Activated CD8-positive, alpha-beta memory T cell treated with anti-CD3 and anti-CD28 coated beads, Interleukin-2, amount 10 ng/mL, durations not matched to agents 7 days and 5 days (primary cell): ENCODE measurements around the gene COX7A2. TPM values are rescaled to one million over a fixed set of nuclear protein-coding genes. Genes with fewer than 3 reads are reported as not detected.

ENCODE experiments used
- ATAC-seq: fragments of 150-1000 bp; cut with Tn5 transposase; one replicate; pipeline ENCODE4 v1.10.0; 2021; ENCODE audit warnings: moderate library complexity
- CTCF ChIA-PET: fragments of 350-600 bp; sonication (Branson Sonifier 250); formaldehyde crosslinking; loops from one replicate; lab custom pipeline; 2021; ENCODE audit warnings: antibody characterized with exemption; lab: Charles Lee
- DNase-seq: peaks from one replicate; pipeline ENCODE4 v3.0.0-alpha.2; 2020
- H3K27ac Mint-ChIP-seq: one replicate; pipeline ENCODE4 v1.8.0; 2021; ENCODE audit warnings: mild to moderate bottlenecking, mixed read lengths
- H3K27me3 Mint-ChIP-seq: one replicate; pipeline ENCODE4 v1.8.0; 2021; ENCODE audit warnings: mixed read lengths
- H3K36me3 Mint-ChIP-seq: one replicate; pipeline ENCODE4 v1.8.0; 2021; ENCODE audit warnings: mild to moderate bottlenecking, mixed read lengths
- H3K4me1 Mint-ChIP-seq: one replicate; pipeline ENCODE4 v1.8.0; 2021; ENCODE audit warnings: mixed read lengths
- H3K4me3 Mint-ChIP-seq: one replicate; pipeline ENCODE4 v1.8.0; 2021; ENCODE audit warnings: mild to moderate bottlenecking, moderate library complexity, mixed read lengths
- H3K9me3 Mint-ChIP-seq: one replicate; pipeline ENCODE4 v1.8.0; 2022; ENCODE audit warnings: low read depth, mixed read lengths
- total RNA-seq, 2 experiments: library from RNA; stranded (reverse); gene quantifications; one replicate each; pipeline ENCODE4 v1.2.3, GENCODE V29; 2021

The COX7A2 gene
- total RNA-seq, 2 experiments from 2014 or later, result 377 to 456 TPM

- DNase-seq (no peak), ATAC-seq (no peak)
- H3K4me3 Mint-ChIP-seq, result no peak overlapping the region
- H3K9me3 Mint-ChIP-seq, result no peaks in the 10 kb centered on the region
- peaks cover 4% of the 10 kb centered on the region for H3K36me3 Mint-ChIP-seq
- CTCF ChIA-PET, result interaction anchor here (0.9 to 5.8 kb wide), 25 partner anchors 8 to 1609 kb away, joined by 3 to 50 read pairs (median 5); no protein-coding TSS in a partner anchor
- H3K27ac Mint-ChIP-seq, result no peak overlapping the region
- H3K4me1 Mint-ChIP-seq, result peaks cover 50% of the 10 kb centered on the region
- peaks cover 70% of the 10 kb centered on the region for H3K27me3 Mint-ChIP-seq
Observed at GRCh38 chr6:75209184-75209723, 34.3 kb downstream of the COX7A2 start.

DNA sequence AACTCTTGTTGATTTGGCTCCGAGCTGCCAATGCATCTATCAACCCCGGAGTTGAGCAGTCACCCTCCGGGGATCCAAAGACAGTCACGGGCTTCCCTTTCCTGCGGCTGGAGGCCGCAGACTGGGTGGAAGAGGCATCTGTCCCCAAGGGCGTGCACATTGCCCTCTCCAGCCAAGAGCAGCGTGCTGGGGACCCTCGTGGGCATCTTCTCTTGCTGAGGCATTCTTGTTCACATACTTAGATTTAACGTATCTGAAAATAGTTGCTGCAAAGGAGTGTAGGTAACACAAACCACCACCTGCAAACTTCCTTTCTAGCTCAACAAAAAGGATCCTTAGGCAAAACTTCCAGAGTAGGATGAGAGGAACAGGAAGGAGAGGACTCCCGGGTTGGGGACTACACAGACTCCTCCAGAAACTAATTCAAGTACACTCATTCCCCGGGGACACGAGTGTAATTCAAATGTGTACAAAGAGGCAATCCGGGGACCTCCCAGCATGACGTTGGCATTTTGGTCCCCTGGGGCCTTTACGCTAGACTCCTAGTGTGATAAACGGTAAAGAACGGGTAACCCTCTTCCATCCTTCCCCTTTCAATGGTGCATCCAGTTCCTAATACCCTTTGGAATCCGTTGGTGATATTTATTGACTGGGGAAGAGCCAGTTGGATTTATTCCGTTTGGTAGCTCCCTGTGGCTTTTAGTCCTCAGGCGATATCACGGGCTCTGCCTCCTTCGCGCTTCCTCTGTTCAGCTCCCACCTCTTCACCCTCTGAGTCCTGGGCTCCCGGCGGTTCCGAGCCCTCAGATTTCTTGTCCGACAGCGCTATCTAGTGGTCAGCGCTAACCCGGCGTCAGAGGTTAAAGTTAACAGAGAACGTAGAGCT, 35.1 kb downstream of the COX7A2 start:
- peak; percentile 85 for ATAC-seq
- peak; percentile 85 for DNase-seq
- Mint-ChIP-seq H3K4me3 (peak overlapping the region; percentile 17), H3K36me3 (peaks cover 6% of the 10 kb centered on the region), H3K9me3 (no peaks in the 10 kb centered on the region), H3K27me3 (peaks cover 77% of the 10 kb centered on the region), H3K27ac (no peak overlapping the region), H3K4me1 (peaks cover 49% of the 10 kb centered on the region)
- CTCF ChIA-PET, result interaction anchor here (0.6 to 5.8 kb wide), 28 partner anchors 8 to 1608 kb away, joined by 3 to 50 read pairs (median 4); no protein-coding TSS in a partner anchor

DNA sequence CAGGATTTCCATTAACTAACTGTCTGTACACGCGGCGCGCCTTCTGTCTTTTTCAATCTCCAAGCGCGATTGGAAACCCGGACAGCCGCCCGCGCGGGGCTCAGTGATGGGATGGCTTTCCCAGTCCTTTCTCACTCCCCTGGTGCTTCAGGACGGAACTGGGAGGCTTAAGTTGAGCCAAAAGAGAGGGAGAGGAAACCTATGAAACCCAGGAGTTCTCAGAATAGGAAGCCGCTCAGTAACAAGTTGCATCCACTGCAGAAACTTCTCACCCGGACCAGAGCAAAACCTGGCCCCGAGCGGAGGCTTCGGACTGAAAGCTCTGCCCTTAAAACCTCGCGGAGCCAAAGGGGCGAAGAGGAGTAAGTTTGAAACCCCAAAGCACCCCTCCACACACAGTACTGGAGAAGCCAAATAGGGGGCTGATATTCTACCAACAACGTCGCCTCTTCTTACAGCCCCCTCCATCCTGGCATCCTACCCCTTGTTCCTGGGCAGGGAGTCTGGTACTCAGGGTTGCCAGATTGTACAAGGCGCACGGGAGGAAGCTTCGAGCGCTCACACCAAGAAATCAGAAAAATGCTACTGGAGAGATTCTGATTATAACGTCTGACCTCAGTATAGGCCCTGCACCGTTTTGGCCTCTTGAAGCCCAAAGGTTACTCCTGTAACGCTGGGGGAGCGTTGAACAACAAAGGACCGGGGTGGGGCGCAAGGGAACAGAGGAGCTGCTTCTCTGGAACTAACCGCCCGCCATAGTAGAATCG, 36.8 kb downstream of the COX7A2 start:
- H3K27ac Mint-ChIP-seq, result no peak overlapping the region
- H3K27me3 Mint-ChIP-seq, result peaks cover 89% of the 10 kb centered on the region
- ATAC-seq (no peak), DNase-seq (no peak)
- H3K36me3 Mint-ChIP-seq, result peaks cover 6% of the 10 kb centered on the region
- CTCF ChIA-PET, result interaction anchor here (1.0 to 5.8 kb wide), 5 partner anchors 14 to 1469 kb away, joined by 3 to 50 read pairs (median 3); no protein-coding TSS in a partner anchor
- no peaks in the 10 kb centered on the region for H3K9me3 Mint-ChIP-seq
- H3K4me3 Mint-ChIP-seq, result peak overlapping the region; percentile 31
- H3K4me1 Mint-ChIP-seq, result peaks cover 49% of the 10 kb centered on the region

DNA sequence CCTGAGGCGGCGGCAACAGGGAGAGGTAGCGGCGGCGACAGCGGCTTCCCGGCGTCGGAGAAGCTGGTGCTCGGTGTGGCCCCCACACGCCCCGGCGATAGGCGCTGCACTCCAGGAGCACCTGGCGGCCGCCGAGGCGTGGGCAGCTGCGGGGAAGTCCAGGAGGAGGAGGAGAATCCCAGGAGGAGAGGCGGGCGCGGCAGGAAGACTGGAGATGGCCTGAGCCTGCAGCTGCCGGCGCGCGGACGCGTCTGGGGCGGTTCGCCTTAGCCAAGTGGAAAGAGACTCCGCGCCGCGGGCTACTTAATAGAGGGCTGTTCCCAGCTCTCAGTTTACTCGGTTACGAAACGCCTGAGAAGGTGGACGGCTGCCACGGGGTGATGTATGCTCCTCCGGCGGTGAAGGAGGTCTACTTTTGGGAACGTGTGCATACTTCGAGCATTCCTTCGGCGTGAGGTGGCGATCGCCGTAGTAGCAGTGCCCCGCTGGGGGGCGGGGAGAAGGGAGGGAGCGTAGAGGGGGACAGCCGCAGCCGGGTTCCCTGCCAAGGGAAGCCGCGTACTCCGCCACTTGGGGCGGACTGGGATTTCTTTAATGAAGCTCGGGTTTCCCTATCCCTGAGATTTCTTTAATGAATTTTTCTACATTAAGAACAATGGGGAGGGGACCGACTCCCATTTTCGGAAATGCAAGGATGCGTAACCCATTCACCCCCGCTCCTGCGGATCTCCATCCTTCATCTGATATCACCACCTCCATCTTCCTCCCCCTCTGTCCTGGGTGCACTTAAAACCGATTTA, 37.6 kb downstream of the COX7A2 start, which contains the start of gene COL12A1:
Gene COL12A1 (minus strand): TSS at position 278 of the 800 bp plus-strand sequence. CDS start 3,261 bp downstream, outside the sequence.
- peaks cover 49% of the 10 kb centered on the region for H3K4me1 Mint-ChIP-seq
- H3K9me3 Mint-ChIP-seq, result no peaks in the 10 kb centered on the region
- peak within 1 kb of the TSS; percentile 8 for H3K27ac Mint-ChIP-seq
- peaks cover 6% of the 10 kb centered on the region for H3K36me3 Mint-ChIP-seq
- no peak for ATAC-seq
- peaks cover 91% of the 10 kb centered on the region for H3K27me3 Mint-ChIP-seq
- DNase-seq, result no peak
- H3K4me3 Mint-ChIP-seq, result peak within 1 kb of the TSS; percentile 31
- CTCF ChIA-PET, result interaction anchor here (1.1 to 3.5 kb wide), 5 partner anchors 11 to 1467 kb away, joined by 3 to 20 read pairs (median 5); no protein-coding TSS in a partner anchor

DNA sequence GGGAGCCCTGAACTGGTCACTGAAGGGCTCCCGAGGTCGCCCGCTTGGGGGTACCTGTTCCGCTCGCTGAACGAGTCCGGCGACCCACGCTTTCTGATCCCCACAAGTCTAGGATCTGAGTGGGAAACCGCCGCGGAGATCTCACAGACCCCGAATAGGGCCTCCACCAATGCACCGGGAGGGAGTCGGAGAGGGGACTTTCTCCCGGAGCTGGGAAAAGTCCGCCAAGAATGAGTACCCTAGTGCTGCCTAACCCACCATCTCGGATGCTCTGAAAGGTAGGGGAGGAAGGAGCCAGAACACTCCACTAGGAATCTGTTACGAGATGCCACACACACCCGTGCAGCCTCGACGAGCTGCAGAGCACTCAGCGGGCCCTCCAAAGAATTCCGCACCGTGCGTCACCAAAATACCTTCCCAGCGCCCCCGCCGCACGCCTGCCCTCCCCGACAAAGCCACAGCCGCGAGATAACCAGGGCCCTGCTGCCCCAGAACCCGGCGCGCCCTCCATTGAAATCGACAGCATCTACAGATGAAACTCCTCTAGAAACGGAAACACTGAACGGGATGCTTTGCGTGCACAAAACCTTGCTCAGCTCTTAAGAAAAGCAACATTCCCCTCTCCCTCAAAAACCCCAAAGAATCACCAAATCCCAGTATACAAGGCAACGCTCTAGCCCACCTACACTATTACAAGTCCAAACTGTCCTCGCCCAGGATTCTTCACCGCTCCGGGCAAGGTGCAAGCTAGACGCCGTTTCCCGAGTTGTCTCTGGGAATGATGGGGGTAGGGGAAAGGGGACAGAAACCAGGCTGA, 38.4 kb downstream of the COX7A2 start:
- H3K4me1 Mint-ChIP-seq, result peaks cover 49% of the 10 kb centered on the region
- H3K9me3 Mint-ChIP-seq, result no peaks in the 10 kb centered on the region
- peaks cover 6% of the 10 kb centered on the region for H3K36me3 Mint-ChIP-seq
- H3K4me3 Mint-ChIP-seq, result peak overlapping the region; percentile 16
- H3K27me3 Mint-ChIP-seq, result peaks cover 89% of the 10 kb centered on the region
- H3K27ac Mint-ChIP-seq, result peak overlapping the region; percentile 8
- DNase-seq, result no peak
- CTCF ChIA-PET, result interaction anchor here (1.1 to 3.5 kb wide), 9 partner anchors 12 to 1472 kb away, joined by 3 to 20 read pairs (median 5); no protein-coding TSS in a partner anchor
- no peak for ATAC-seq

DNA sequence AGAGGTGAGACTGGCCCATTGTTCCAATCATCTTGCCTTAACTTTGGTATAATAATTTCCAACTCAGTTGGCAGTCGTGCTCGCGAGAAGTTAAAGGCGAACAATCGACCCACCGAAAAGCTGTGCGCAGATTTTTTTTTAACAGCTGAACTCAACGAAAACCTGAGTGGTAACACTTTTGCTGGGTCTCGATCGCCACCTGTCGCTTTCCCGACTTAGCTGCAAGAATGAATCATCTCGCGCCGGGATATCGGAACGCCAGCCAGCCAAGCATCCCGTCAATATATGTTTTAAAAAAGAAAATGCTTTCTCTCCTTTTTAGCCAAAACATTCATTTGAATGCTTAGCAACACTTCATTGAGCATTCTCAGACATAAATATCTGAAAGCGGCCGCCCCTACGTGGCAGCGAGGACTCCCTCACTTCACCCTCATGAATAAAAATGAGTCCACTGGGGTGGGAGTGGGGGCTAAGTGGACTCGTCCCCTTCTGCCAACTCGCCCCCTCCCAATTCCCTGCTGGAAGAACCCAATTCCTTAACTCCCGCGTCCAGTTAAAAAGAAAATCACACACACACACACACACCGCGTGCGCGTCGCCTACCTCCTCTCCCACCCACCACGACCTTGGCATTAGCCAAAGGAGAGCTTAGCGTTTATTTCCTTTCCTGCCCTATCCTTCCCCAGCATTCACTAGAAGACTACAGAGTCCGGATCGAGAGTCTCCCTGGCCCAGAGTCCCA, 39.2 kb downstream of the COX7A2 start:
- Mint-ChIP-seq H3K4me1 (peaks cover 49% of the 10 kb centered on the region), H3K9me3 (no peaks in the 10 kb centered on the region), H3K4me3 (peak overlapping the region; percentile 26), H3K36me3 (peaks cover 6% of the 10 kb centered on the region), H3K27me3 (peaks cover 86% of the 10 kb centered on the region), H3K27ac (peak overlapping the region; percentile 43)
- ATAC-seq (no peak), DNase-seq (peak; percentile 60)
- CTCF ChIA-PET, result interaction anchor here (0.8 to 3.5 kb wide), 13 partner anchors 13 to 1471 kb away, joined by 3 to 20 read pairs (median 3); no protein-coding TSS in a partner anchor

DNA sequence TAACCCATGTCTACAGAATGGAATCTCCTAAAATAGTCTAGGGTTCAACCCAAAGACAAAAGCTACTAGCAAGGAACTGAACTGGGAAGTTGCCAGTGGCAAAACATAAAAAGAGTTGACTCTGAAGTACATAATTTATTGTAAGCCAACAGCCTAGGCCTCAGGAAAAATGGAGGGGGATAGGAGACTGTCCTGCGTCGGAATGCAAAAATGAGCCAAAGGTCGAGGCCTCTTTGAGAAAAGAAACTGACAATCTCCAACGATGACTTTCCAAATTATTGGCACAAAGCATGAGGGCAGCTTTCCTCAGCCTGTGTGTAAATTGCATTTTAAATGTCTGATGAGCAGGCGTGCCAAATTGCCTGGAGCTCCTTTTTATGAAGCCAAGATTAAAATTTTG, 39.9 kb downstream of the COX7A2 start:
- CTCF ChIA-PET, result interaction anchor here (0.8 to 3.5 kb wide), 11 partner anchors 8 to 1471 kb away, joined by 3 to 20 read pairs (median 3); no protein-coding TSS in a partner anchor
- H3K27ac Mint-ChIP-seq, result no peak overlapping the region
- no peaks in the 10 kb centered on the region for H3K9me3 Mint-ChIP-seq
- H3K36me3 Mint-ChIP-seq, result peaks cover 6% of the 10 kb centered on the region
- H3K4me1 Mint-ChIP-seq, result peaks cover 44% of the 10 kb centered on the region
- no peak for ATAC-seq
- DNase-seq, result no peak
- H3K27me3 Mint-ChIP-seq, result peaks cover 83% of the 10 kb centered on the region
- H3K4me3 Mint-ChIP-seq, result no peak overlapping the region

- no peak overlapping the region for H3K27ac Mint-ChIP-seq
- ATAC-seq (no peak), DNase-seq (no peak)
- CTCF ChIA-PET, result interaction anchor here (1.2 to 3.5 kb wide), 3 partner anchors 9 to 1470 kb away, joined by 4 to 20 read pairs (median 5); no protein-coding TSS in a partner anchor
- H3K4me3 Mint-ChIP-seq, result no peak overlapping the region
- H3K27me3 Mint-ChIP-seq, result peaks cover 75% of the 10 kb centered on the region
- H3K36me3 Mint-ChIP-seq, result peaks cover 6% of the 10 kb centered on the region
- H3K9me3 Mint-ChIP-seq, result no peaks in the 10 kb centered on the region
- peaks cover 36% of the 10 kb centered on the region for H3K4me1 Mint-ChIP-seq
Observed at GRCh38 chr6:75202676-75203131, 40.9 kb downstream of the COX7A2 start.

DNA sequence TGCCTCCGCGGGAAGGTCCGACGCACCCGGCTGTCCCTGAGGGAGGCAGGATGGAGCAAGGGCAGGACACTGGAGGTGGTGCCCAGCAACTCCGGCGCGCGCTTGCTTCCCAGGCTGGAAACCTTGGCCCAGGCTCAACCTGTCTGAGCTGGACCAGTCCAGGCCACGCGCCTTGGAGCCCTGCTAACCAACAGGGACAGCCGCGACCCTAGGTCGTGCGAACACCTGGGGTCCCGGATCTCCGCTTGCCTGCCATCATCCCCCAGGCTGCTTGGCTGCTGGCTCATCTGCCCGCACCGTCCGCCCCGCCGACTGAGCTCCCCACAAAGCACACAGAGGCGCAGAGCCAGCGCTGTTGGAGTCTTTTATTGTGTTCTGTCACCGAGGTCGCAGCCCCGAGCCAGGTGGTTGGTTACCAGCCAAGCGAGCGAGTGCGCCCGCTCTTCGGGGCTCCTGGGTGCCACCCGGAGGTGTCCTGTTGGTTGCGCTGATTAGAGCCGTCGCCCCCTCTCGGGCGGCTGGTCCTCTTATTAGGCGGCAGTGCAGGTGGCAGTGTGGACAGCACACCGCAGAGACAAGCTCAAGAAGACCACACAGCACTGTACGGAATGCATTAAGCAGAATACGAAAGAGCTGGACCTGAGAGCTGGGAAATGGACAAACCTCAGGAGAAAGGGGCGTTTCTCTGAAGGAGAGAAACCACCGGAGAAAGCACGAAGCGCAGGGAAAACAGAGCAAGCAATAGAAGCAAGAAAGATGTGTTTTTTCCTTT, 41.5 kb downstream of the COX7A2 start:
- peaks cover 72% of the 10 kb centered on the region for H3K27me3 Mint-ChIP-seq
- H3K4me1 Mint-ChIP-seq, result peaks cover 30% of the 10 kb centered on the region
- DNase-seq (no peak), ATAC-seq (no peak)
- H3K9me3 Mint-ChIP-seq, result no peaks in the 10 kb centered on the region
- peaks cover 6% of the 10 kb centered on the region for H3K36me3 Mint-ChIP-seq
- CTCF ChIA-PET, result interaction anchor here (0.9 kb wide), 1 partner anchor 8 kb away, joined by 3 read pairs; no protein-coding TSS in a partner anchor
- H3K4me3 Mint-ChIP-seq, result no peak overlapping the region
- no peak overlapping the region for H3K27ac Mint-ChIP-seq

DNA sequence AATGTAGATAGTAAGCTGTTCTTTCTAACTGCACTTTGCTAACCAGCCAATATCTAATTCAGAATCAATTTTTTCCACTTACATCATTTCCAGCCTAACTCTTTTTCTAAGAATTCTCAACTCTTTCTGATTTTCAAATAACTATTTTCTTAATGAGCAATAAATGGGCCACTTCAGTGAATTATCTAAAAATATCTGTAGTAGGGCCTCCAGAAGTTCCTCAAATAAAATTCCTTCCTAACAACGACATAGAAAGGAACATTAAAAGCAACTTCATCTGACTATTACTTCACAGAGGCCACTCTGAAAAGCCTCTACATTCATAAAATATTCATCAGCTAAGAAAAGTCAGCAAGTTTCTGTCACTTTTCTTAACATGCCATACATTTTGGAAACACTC, 42.6 kb downstream of the COX7A2 start:
- Mint-ChIP-seq H3K27me3 (peaks cover 62% of the 10 kb centered on the region), H3K27ac (no peak overlapping the region), H3K4me1 (peaks cover 21% of the 10 kb centered on the region), H3K36me3 (peaks cover 6% of the 10 kb centered on the region), H3K4me3 (no peak overlapping the region), H3K9me3 (no peaks in the 10 kb centered on the region)
- no peak for ATAC-seq
- CTCF ChIA-PET, result interaction anchor here (1.8 kb wide), 1 partner anchor 8 kb away, joined by 7 read pairs; no protein-coding TSS in a partner anchor
- DNase-seq, result no peak
